PC-9 (cell line): Measurements from ENCODE around the gene FNDC11.

ENCODE experiments used
- CTCF ChIP-seq: fragments of 200-600 bp; sonication (generic); conservative IDR thresholded peaks from 2 replicates; pipeline ENCODE4 v1.6.1; 2017; ENCODE audit warnings: mixed run types, antibody characterized with exemption, mild to moderate bottlenecking, moderate library complexity
- EZH2 ChIP-seq: fragments of 200-600 bp; sonication (generic); IDR thresholded peaks from 2 replicates; pipeline ENCODE4 v1.8.0; 2017; ENCODE audit warnings: antibody characterized with exemption, low read depth

GRCh38 chr20:63567386-63568169 lies 13.6 kb downstream of the FNDC11 start:
- TF ChIP-seq CTCF (no peak), EZH2 (no peak)
